ENCODE data around the gene WFDC13. TPM values are rescaled to one million over a fixed set of nuclear protein-coding genes. Genes with fewer than 3 reads are reported as not detected.

The WFDC13 gene
- not detected in 2 replicates for total RNA-seq

GRCh38 chr20:45701873-45702272 is at the start of gene WFDC13:
Gene WFDC13 (plus strand): TSS chr20:45702038. CDS start chr20:45702124, 86 bp downstream.

GRCh38 chr20:45670139-45670538 is 31.7 kb upstream of the WFDC13 start, which contains the start of gene WFDC11:
Gene WFDC11 (minus strand): TSS chr20:45670239. CDS start chr20:45650600, 19,639 bp downstream.

GRCh38 chr20:45704969-45705637 is 3.3 kb downstream of the WFDC13 start, which contains the start of gene WFDC10B:
Gene WFDC10B (minus strand): TSS chr20:45705019. CDS start chr20:45685992, 19,027 bp downstream.

GRCh38 chr20:45722047-45722446 is 20.2 kb downstream of the WFDC13 start, which contains the start of gene SPINT4:
Gene SPINT4 (plus strand): TSS chr20:45722347. CDS start chr20:45722368, 21 bp downstream.

Other genes with a start within 250 kb of the WFDC13 start
- not detected in 2 replicates for gene WFDC2, start 232.3 kb upstream of the WFDC13 start, total RNA-seq
- gene SPINT3, start 186.4 kb upstream of the WFDC13 start, total RNA-seq, result not detected in 2 replicates
- gene WFDC6, start 162.6 kb upstream of the WFDC13 start, total RNA-seq, result not detected in 2 replicates
- gene EPPIN, start 154.6 kb upstream of the WFDC13 start, total RNA-seq, result not detected in 2 replicates
- gene WFDC8, start 122.8 kb upstream of the WFDC13 start, total RNA-seq, result not detected in 2 replicates
- not detected in 2 replicates for gene WFDC10A, start 72.3 kb upstream of the WFDC13 start, total RNA-seq
- gene WFDC9, start 70.8 kb upstream of the WFDC13 start, total RNA-seq, result not detected in 2 replicates
- not detected in 2 replicates for gene WFDC11, start 31.8 kb upstream of the WFDC13 start, total RNA-seq
- gene WFDC10B, start 3.0 kb downstream of the WFDC13 start, total RNA-seq, result not detected in 2 replicates
- not detected in 2 replicates for gene SPINT4, start 20.3 kb downstream of the WFDC13 start, total RNA-seq
- gene WFDC3, start 89.8 kb downstream of the WFDC13 start, total RNA-seq, result 0.33 and 0.58 TPM in 2 replicates
- gene DNTTIP1, start 89.9 kb downstream of the WFDC13 start, total RNA-seq, result 10.6 and 17.5 TPM in 2 replicates
- 3.0 and 27.8 TPM in 2 replicates for gene UBE2C, start 110.6 kb downstream of the WFDC13 start, total RNA-seq
- gene TNNC2, start 125.3 kb downstream of the WFDC13 start, total RNA-seq, result 1.0 and 2.2 TPM in 2 replicates
- gene SNX21, start 131.8 kb downstream of the WFDC13 start, total RNA-seq, result 153 and 201 TPM in 2 replicates
- 42.7 and 44.1 TPM in 2 replicates for gene ACOT8, start 155.4 kb downstream of the WFDC13 start, total RNA-seq
- gene ZSWIM3, start 155.6 kb downstream of the WFDC13 start, total RNA-seq, result 6.8 and 9.1 TPM in 2 replicates
- gene ZSWIM1, start 179.2 kb downstream of the WFDC13 start, total RNA-seq, result 3.9 and 7.3 TPM in 2 replicates
- 1.5 and 3.5 TPM in 2 replicates for gene SPATA25, start 185.6 kb downstream of the WFDC13 start, total RNA-seq
- gene NEURL2, start 189.2 kb downstream of the WFDC13 start, total RNA-seq, result 6.4 and 13.9 TPM in 2 replicates
- gene CTSA, start 189.3 kb downstream of the WFDC13 start, total RNA-seq, result 114 and 252 TPM in 2 replicates
- gene PLTP, start 210.1 kb downstream of the WFDC13 start, total RNA-seq, result 39.0 and 162 TPM in 2 replicates
- 10.3 and 16.3 TPM in 2 replicates for gene PCIF1, start 232.6 kb downstream of the WFDC13 start, total RNA-seq